Loucy (cell line): ENCODE measurements around the gene GHRHR.

ENCODE experiments used
- EZH2phosphoT487 ChIP-seq: fragments of 200-600 bp; IDR thresholded peaks from 2 replicates; pipeline ENCODE4 v1.6.1; 2018; ENCODE audit warnings: antibody characterized with exemption, mild to moderate bottlenecking, moderate library complexity, borderline replicate concordance
- TF ChIP-seq, protein P1 (sequence below): fragments of 200-600 bp; sonication (generic); conservative IDR thresholded peaks from 2 replicates; pipeline ENCODE4 v1.5.1; 2014; ENCODE audit warnings: mild to moderate bottlenecking, antibody characterized with exemption, low read length

DNA sequence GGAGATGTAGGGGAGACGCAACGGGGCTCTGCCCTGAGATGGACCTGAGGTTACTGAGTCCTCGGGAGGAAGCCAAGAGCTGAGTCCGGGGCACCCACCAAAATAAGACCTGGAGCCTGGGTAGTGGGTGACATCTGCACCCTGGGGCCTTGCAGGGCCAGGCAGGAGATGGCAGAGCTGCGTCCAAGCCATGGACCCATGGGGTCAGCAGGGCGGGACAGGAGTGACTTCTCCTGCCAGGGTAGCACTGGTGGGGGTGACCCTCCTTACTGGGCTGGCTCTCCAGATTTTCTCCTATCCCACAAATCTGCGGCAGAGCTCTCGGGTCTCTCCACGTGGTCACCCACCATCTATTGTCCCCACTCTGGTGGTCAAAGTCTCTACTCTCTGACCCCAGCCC, 2.1 kb downstream of the GHRHR start:
- no peak for TF ChIP-seq EZH2phosphoT487
- TF ChIP-seq, protein P1, sequence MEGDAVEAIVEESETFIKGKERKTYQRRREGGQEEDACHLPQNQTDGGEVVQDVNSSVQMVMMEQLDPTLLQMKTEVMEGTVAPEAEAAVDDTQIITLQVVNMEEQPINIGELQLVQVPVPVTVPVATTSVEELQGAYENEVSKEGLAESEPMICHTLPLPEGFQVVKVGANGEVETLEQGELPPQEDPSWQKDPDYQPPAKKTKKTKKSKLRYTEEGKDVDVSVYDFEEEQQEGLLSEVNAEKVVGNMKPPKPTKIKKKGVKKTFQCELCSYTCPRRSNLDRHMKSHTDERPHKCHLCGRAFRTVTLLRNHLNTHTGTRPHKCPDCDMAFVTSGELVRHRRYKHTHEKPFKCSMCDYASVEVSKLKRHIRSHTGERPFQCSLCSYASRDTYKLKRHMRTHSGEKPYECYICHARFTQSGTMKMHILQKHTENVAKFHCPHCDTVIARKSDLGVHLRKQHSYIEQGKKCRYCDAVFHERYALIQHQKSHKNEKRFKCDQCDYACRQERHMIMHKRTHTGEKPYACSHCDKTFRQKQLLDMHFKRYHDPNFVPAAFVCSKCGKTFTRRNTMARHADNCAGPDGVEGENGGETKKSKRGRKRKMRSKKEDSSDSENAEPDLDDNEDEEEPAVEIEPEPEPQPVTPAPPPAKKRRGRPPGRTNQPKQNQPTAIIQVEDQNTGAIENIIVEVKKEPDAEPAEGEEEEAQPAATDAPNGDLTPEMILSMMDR = no peak
